ENCODE results near the gene GALM. TPM values are rescaled to one million over a fixed set of nuclear protein-coding genes. Genes with fewer than 3 reads are reported as not detected.
"Not testable (repeated sequence)": the region's sequence is repeated elsewhere in the genome, so short reads cannot be mapped to it uniquely, and the experiment has no call there.

GALM gene
- total and polyA plus RNA-seq, 7 experiments from 2014 or later: 4.3 to 52.5 (median 14.4) TPM

DNA sequence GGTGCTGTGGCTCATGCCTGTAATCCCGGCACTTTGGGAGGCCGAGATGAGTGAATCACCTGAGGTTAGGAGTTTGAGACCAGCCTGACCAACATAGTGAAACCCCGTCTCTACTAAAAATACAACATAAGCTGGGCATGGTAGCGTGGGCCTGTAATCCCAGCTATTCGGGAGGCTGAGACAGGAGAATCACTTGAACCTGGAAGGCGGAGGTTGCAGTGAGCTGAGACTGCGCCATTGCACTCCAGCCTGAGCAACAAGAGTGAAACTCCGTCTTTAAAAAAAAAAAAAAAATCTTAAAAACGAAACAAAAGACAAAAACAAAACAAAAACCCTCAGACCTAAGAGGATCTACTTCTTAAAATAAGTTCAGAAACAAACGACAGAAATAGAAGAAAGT lies 16.7 kb downstream of the GALM start:
- H3K27me3 ChIP-seq (ENCODE audit: control insufficient read depth in 2 of 2, insufficient read depth in 2 of 2, low read length in 2 of 2); H3K27ac ChIP-seq (ENCODE audit: low read depth, low read length); H3K9me3 Mint-ChIP-seq; H3K27me3 Mint-ChIP-seq; H3K9me3 ChIP-seq (ENCODE audit: control insufficient read depth in 2 of 3, low read length in 3 of 3): not testable (repeated sequence)
- Mint-ChIP-seq H3K36me3 (peaks cover 10 to 54% (median 39%) of the 10 kb centered on the region in 5 donors), H3K4me1 (peaks cover 2 to 44% (median 27%) of the 10 kb centered on the region in 7 donors), H3K27ac (peak overlapping the region in 8 of 9 donors; percentile 7 to 82 (median 68)), H3K4me3 (peak overlapping the region; percentile 12 to 66 (median 42))
- POLR2A ChIA-PET: interaction anchor here (0.9 to 1.6 kb wide), 6 partner anchors 10 to 80 kb away, joined by 3 to 5 read pairs (median 4); partner anchors contain the start of genes GALM, HNRNPLL and SRSF7
- CTCF ChIA-PET: interaction anchor here (1.1 to 1.7 kb wide), 2 partner anchors 42 to 79 kb away, joined by 3 to 10 read pairs; no protein-coding TSS in a partner anchor
- Histone ChIP-seq H3K4me1 (ENCODE audit: control insufficient read depth in 2 of 2, insufficient read depth in 2 of 2, low read length in 2 of 2) (peaks cover 9 to 46% of the 10 kb centered on the region in 2 donors), H3K36me3 (ENCODE audit: control insufficient read depth in 2 of 3, insufficient read depth in 3 of 3, low read length in 3 of 3) (peaks cover 0 to 40% (median 8%) of the 10 kb centered on the region in 3 experiments), H3K4me3 (ENCODE audit: low read length) (peak overlapping the region; percentile 17)
- ATAC-seq: peak; percentile 50
- DNase-seq: peak in 1 of 9 donors; percentile 16
- intact Hi-C loops (cut with micrococcal nuclease): loop anchor here (1.0 to 5.0 kb wide), 5 partner anchors 15 to 100 kb away; partner anchors contain the start of gene HNRNPLL (in 1 of the 2)

DNA sequence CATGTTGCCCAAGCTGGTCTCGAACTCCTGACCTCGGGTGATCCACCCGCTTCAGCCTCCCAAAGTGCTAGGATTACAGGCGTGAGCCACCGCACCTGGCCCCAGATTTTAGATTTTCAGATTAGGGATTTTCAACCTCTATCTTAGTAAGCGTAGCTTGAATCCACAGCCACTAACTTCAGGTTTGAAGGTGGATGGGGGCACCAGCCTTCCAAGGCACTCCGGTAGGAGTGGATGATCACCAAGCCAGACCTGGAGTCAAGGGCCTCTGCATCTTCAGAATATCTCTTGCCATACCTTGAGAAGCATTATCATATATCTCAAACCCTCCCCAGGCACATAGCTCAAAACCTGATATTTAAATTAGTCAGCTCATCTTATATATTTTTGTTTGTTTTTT lies 17.9 kb downstream of the GALM start:
- ChIA-PET CTCF (no interaction called here), POLR2A (interaction anchor here (0.7 to 1.0 kb wide), 2 partner anchors 17 to 48 kb away, joined by 3 to 4 read pairs; no protein-coding TSS in a partner anchor)
- DNase-seq (no peak), ATAC-seq (no peak)
- Mint-ChIP-seq H3K27ac (no peak overlapping the region), H3K4me3 (no peak overlapping the region), H3K36me3 (peaks cover 10 to 48% (median 37%) of the 10 kb centered on the region in 5 donors), H3K9me3 (no peaks in the 10 kb centered on the region), H3K27me3 (no peaks in the 10 kb centered on the region), H3K4me1 (peaks cover 0 to 36% (median 24%) of the 10 kb centered on the region in 7 donors)
- Histone ChIP-seq H3K4me3 (ENCODE audit: low read length) (no peak overlapping the region), H3K27ac (ENCODE audit: low read depth, low read length) (no peak overlapping the region), H3K36me3 (ENCODE audit: control insufficient read depth in 2 of 3, insufficient read depth in 3 of 3, low read length in 3 of 3) (peaks cover 0 to 40% (median 5%) of the 10 kb centered on the region in 3 experiments), H3K9me3 (ENCODE audit: control insufficient read depth in 2 of 3, low read length in 3 of 3) (no peaks in the 10 kb centered on the region), H3K4me1 (ENCODE audit: control insufficient read depth in 2 of 2, insufficient read depth in 2 of 2, low read length in 2 of 2) (peaks cover 3 to 40% of the 10 kb centered on the region in 2 donors), H3K27me3 (ENCODE audit: control insufficient read depth in 2 of 2, insufficient read depth in 2 of 2, low read length in 2 of 2) (no peaks in the 10 kb centered on the region)
- intact Hi-C loops (cut with micrococcal nuclease): loop anchor here (2.0 to 5.0 kb wide), 3 partner anchors 17 to 101 kb away; partner anchors contain the start of gene HNRNPLL (in 1 of the 2)

DNA sequence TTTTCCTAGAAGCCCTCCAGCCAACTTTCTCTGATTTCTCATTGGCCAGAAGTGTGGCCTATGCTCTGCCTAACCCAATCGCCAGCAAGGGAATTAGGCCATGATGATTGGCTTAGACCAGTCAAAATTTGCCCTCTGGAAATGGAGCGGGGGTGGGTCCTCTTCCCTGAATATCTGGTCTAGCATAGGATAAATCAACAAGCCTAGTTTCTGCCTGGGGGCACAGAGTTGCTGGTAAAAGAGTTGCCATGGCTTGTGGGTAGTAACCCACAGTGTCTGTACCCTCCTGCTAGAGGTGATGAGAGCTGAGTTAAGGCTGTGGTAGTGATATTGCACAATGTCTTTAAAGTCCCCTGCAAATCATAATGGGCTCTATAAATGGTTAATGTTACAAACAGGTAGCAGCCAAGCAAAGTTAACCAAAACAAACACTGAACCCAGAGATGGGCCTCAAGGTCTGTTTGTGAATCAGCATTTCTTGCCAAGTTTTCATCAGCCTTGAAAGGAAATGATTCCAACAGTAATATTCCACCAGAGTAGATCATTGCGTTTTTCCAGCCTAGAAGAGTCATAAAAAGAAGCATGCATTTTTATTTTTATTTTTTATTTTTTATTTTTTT lies 19.3 kb downstream of the GALM start:
- CTCF ChIA-PET: interaction anchor here (0.6 kb wide), 1 partner anchor 43 kb away, joined by 3 read pairs; no protein-coding TSS in a partner anchor
- peak overlapping the region in 1 of 9 donors; percentile 65 for H3K27ac Mint-ChIP-seq
- Histone ChIP-seq H3K4me1 (ENCODE audit: control insufficient read depth in 2 of 2, insufficient read depth in 2 of 2, low read length in 2 of 2) (peaks cover 3 to 45% of the 10 kb centered on the region in 2 donors), H3K9me3 (ENCODE audit: control insufficient read depth in 2 of 3, low read length in 3 of 3) (no peaks in the 10 kb centered on the region), H3K27ac (ENCODE audit: low read depth, low read length) (no peak overlapping the region), H3K36me3 (ENCODE audit: control insufficient read depth in 2 of 3, insufficient read depth in 3 of 3, low read length in 3 of 3) (peaks cover 0 to 37% (median 7%) of the 10 kb centered on the region in 3 experiments), H3K27me3 (ENCODE audit: control insufficient read depth in 2 of 2, insufficient read depth in 2 of 2, low read length in 2 of 2) (no peaks in the 10 kb centered on the region), H3K4me3 (ENCODE audit: low read length) (no peak overlapping the region)
- POLR2A ChIA-PET: no interaction called here
- no peaks in the 10 kb centered on the region for H3K9me3 Mint-ChIP-seq
- no peak for ATAC-seq
- peaks cover 0 to 38% (median 24%) of the 10 kb centered on the region in 7 donors for H3K4me1 Mint-ChIP-seq
- H3K36me3 Mint-ChIP-seq: peaks cover 10 to 46% (median 33%) of the 10 kb centered on the region in 5 donors
- no peak overlapping the region for H3K4me3 Mint-ChIP-seq
- intact Hi-C loops (cut with micrococcal nuclease): no loop called here
- DNase-seq: no peak
- no peaks in the 10 kb centered on the region for H3K27me3 Mint-ChIP-seq

DNA sequence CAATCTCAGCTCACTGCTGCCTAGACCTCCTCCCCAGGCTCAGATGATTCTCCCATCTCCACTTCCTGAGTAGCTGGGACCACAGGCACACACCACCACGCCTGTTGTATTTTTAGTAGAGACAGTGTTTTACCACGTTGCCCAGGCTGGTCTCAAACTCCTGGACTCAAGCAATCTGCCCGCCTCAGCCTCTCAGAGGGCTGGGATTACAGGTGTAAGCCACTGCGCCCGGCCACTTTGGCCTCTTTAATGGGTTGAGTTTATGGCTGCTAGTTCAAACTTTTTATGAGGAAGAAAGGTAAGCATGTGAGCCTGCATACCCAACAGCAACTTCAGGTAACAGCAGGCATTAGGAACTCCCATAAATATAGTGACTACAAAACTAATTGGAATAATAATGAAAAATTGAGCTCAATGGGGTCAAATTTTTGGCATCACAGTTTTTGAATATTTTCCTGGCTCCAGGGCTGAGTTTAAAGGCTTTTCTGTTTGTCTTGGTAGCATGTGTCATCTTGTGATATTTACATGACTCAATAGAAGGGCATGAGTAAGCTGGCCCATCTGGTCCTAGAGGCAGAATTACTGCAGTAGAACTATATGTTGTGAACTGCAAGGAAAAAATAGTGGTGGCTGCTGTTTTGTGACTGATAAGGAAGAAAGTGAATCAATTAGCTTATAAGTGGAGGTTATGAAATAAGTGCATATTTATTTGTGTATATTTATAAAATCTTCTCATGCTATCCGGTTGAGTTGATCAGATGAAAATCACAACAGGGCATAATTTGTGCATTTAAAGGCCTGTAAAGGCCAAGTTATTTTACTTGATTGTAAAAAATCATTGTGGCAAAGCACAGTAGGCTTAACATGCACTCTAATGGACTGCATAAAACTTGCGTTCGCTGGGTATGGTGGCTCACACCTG lies 24.8 kb downstream of the GALM start:
- Mint-ChIP-seq H3K4me3 (peak overlapping the region in 1 of 10 donors; percentile 26), H3K4me1 (peaks cover 7 to 50% (median 26%) of the 10 kb centered on the region in 7 donors), H3K27me3 (no peaks in the 10 kb centered on the region), H3K36me3 (peaks cover 5 to 43% (median 28%) of the 10 kb centered on the region in 5 donors), H3K27ac (peak overlapping the region in 2 of 9 donors; percentile 54 to 77), H3K9me3 (no peaks in the 10 kb centered on the region)
- DNase-seq (no peak), ATAC-seq (no peak)
- Histone ChIP-seq H3K4me1 (ENCODE audit: control insufficient read depth in 2 of 2, insufficient read depth in 2 of 2, low read length in 2 of 2) (peaks cover 0 to 51% of the 10 kb centered on the region in 2 donors), H3K4me3 (ENCODE audit: low read length) (no peak overlapping the region), H3K9me3 (ENCODE audit: control insufficient read depth in 2 of 3, low read length in 3 of 3) (no peaks in the 10 kb centered on the region), H3K36me3 (ENCODE audit: control insufficient read depth in 2 of 3, insufficient read depth in 3 of 3, low read length in 3 of 3) (peaks cover 0 to 19% (median 4%) of the 10 kb centered on the region in 3 experiments), H3K27ac (ENCODE audit: low read depth, low read length) (no peak overlapping the region), H3K27me3 (ENCODE audit: control insufficient read depth in 2 of 2, insufficient read depth in 2 of 2, low read length in 2 of 2) (no peaks in the 10 kb centered on the region)
- intact Hi-C loops (cut with micrococcal nuclease): no loop called here
- CTCF ChIA-PET: interaction anchor here (1.1 kb wide), 1 partner anchor 44 kb away, joined by 3 read pairs; no protein-coding TSS in a partner anchor
- POLR2A ChIA-PET: interaction anchor here (0.6 to 0.8 kb wide), 3 partner anchors 64 to 119 kb away, joined by 3 to 4 read pairs (median 3); no protein-coding TSS in a partner anchor

DNA sequence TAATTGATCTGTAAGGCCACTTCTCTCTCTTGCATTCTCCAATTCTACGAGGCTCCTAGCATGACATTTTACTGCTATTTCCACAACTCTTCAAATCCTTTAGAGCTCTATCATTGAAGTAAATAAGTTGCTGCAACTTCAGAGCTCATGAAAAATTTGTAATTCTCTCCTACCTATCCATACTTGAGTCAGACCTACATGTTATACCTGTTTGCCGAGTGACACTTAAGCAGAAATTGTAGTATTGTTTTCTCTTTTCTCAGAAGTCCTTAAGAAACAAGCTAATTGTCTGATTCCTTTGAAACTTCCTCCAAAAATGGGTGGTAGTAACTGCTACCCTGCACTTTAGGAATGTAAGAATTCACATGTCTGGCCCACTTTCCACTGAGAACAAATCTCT lies 26.1 kb downstream of the GALM start:
- no peak overlapping the region for H3K4me3 Mint-ChIP-seq
- peak overlapping the region in 4 of 9 donors; percentile 46 to 83 (median 66) for H3K27ac Mint-ChIP-seq
- DNase-seq (no peak), ATAC-seq (no peak)
- H3K36me3 ChIP-seq (ENCODE audit: control insufficient read depth in 2 of 3, insufficient read depth in 3 of 3, low read length in 3 of 3): peaks cover 0 to 13% (median 4%) of the 10 kb centered on the region in 3 experiments
- H3K36me3 Mint-ChIP-seq: peaks cover 5 to 41% (median 31%) of the 10 kb centered on the region in 5 donors
- CTCF ChIA-PET: interaction anchor here (1.1 kb wide), 1 partner anchor 45 kb away, joined by 3 read pairs; no protein-coding TSS in a partner anchor
- peaks cover 0 to 63% of the 10 kb centered on the region in 2 donors for H3K4me1 ChIP-seq (ENCODE audit: control insufficient read depth in 2 of 2, insufficient read depth in 2 of 2, low read length in 2 of 2)
- no peaks in the 10 kb centered on the region for H3K9me3 Mint-ChIP-seq
- POLR2A ChIA-PET: interaction anchor here (0.8 kb wide), 1 partner anchor 62 kb away, joined by 3 read pairs; no protein-coding TSS in a partner anchor
- H3K9me3 ChIP-seq (ENCODE audit: control insufficient read depth in 2 of 3, low read length in 3 of 3): no peaks in the 10 kb centered on the region
- H3K27ac ChIP-seq (ENCODE audit: low read depth, low read length): no peak overlapping the region
- H3K27me3 Mint-ChIP-seq: no peaks in the 10 kb centered on the region
- no peak overlapping the region for H3K4me3 ChIP-seq (ENCODE audit: low read length)
- H3K27me3 ChIP-seq (ENCODE audit: control insufficient read depth in 2 of 2, insufficient read depth in 2 of 2, low read length in 2 of 2): no peaks in the 10 kb centered on the region
- intact Hi-C loops (cut with micrococcal nuclease): no loop called here
- H3K4me1 Mint-ChIP-seq: peaks cover 7 to 54% (median 28%) of the 10 kb centered on the region in 7 donors

All from naive thymus-derived CD4-positive, alpha-beta T cell (primary cell).